Mucosa of stomach (tissue), 1 donor: Measurements from ENCODE around the gene DGUOK.

Experiments used
- H3K27me3 ChIP-seq: one replicate; pipeline ENCODE4 v1.7.0; 2013; ENCODE audit warnings: mild to moderate bottlenecking, low read length; ENCODE audit not compliant: control insufficient read depth, insufficient read depth
- H3K36me3 ChIP-seq: one replicate; pipeline ENCODE4 v1.7.0; 2013; ENCODE audit warnings: low read length; ENCODE audit not compliant: control insufficient read depth, insufficient read depth
- H3K4me1 ChIP-seq: one replicate; pipeline ENCODE4 v1.7.0; 2013; ENCODE audit warnings: mild to moderate bottlenecking, low read length; ENCODE audit not compliant: control insufficient read depth, insufficient read depth
- H3K4me3 ChIP-seq: one replicate; pipeline ENCODE4 v1.7.0; 2013; ENCODE audit warnings: low read length
- H3K9ac ChIP-seq: one replicate; pipeline ENCODE4 v1.7.0; 2013; ENCODE audit warnings: mild to moderate bottlenecking, low read length, moderate library complexity
- H3K9me3 ChIP-seq: one replicate; pipeline ENCODE4 v1.7.0; 2013; ENCODE audit warnings: mild to moderate bottlenecking, low read length, moderate library complexity; ENCODE audit not compliant: control insufficient read depth
- donor health status: Pancreatic carcinoma.

DGUOK gene

GRCh38 chr2:73982140-73982617 lies 55.5 kb downstream of the DGUOK start:
- Histone ChIP-seq H3K9me3 (no peaks in the 10 kb centered on the region), H3K9ac (no peak overlapping the region), H3K36me3 (no peaks in the 10 kb centered on the region), H3K4me3 (no peak overlapping the region), H3K4me1 (peaks cover 52% of the 10 kb centered on the region), H3K27me3 (no peaks in the 10 kb centered on the region)

- Histone ChIP-seq H3K4me3 (peak overlapping the region; percentile 52), H3K9me3 (no peaks in the 10 kb centered on the region), H3K36me3 (no peaks in the 10 kb centered on the region), H3K27me3 (no peaks in the 10 kb centered on the region), H3K9ac (peak overlapping the region; percentile 94), H3K4me1 (peaks cover 66% of the 10 kb centered on the region)
These were observed 56.9 kb downstream of the DGUOK start for GRCh38 chr2:73983322-73984202.

- H3K36me3 ChIP-seq, result no peaks in the 10 kb centered on the region
- H3K9ac ChIP-seq, result peak within 1 kb of the TSS; percentile 94
- H3K4me3 ChIP-seq, result peak within 1 kb of the TSS; percentile 52
- H3K4me1 ChIP-seq, result peaks cover 71% of the 10 kb centered on the region
- H3K9me3 ChIP-seq, result no peaks in the 10 kb centered on the region
- H3K27me3 ChIP-seq, result no peaks in the 10 kb centered on the region
These were observed 57.7 kb downstream of the DGUOK start, which contains the start of gene TET3 for GRCh38 chr2:73984203-73984921. Gene TET3, plus strand, starts transcription at chr2:73984910. Its CDS starts 1,494 bp downstream, at chr2:73986404.

GRCh38 chr2:73984922-73985307 lies 58.2 kb downstream of the DGUOK start:
- Histone ChIP-seq H3K4me3 (no peak overlapping the region), H3K36me3 (no peaks in the 10 kb centered on the region), H3K9me3 (no peaks in the 10 kb centered on the region), H3K4me1 (peaks cover 67% of the 10 kb centered on the region), H3K9ac (no peak overlapping the region), H3K27me3 (no peaks in the 10 kb centered on the region)

- peak overlapping the region; percentile 76 for H3K9ac ChIP-seq
- no peaks in the 10 kb centered on the region for H3K27me3 ChIP-seq
- H3K4me3 ChIP-seq, result peak overlapping the region; percentile 20
- no peaks in the 10 kb centered on the region for H3K9me3 ChIP-seq
- peaks cover 61% of the 10 kb centered on the region for H3K4me1 ChIP-seq
- no peaks in the 10 kb centered on the region for H3K36me3 ChIP-seq
These were observed 58.8 kb downstream of the DGUOK start for GRCh38 chr2:73985308-73986084.

- Histone ChIP-seq H3K4me3 (peak overlapping the region; percentile 20), H3K4me1 (peaks cover 54% of the 10 kb centered on the region), H3K27me3 (no peaks in the 10 kb centered on the region), H3K36me3 (no peaks in the 10 kb centered on the region), H3K9ac (peak overlapping the region; percentile 76), H3K9me3 (no peaks in the 10 kb centered on the region)
These were observed 59.5 kb downstream of the DGUOK start for GRCh38 chr2:73986085-73986681.

GRCh38 chr2:73987109-73987947 lies 60.6 kb downstream of the DGUOK start:
- peak overlapping the region; percentile 9 for H3K4me3 ChIP-seq
- peak overlapping the region; percentile 59 for H3K9ac ChIP-seq
- no peaks in the 10 kb centered on the region for H3K27me3 ChIP-seq
- H3K36me3 ChIP-seq, result no peaks in the 10 kb centered on the region
- no peaks in the 10 kb centered on the region for H3K9me3 ChIP-seq
- peaks cover 43% of the 10 kb centered on the region for H3K4me1 ChIP-seq

- Histone ChIP-seq H3K9ac (peak overlapping the region; percentile 59), H3K4me1 (peaks cover 36% of the 10 kb centered on the region), H3K27me3 (no peaks in the 10 kb centered on the region)
These were observed 61.4 kb downstream of the DGUOK start for GRCh38 chr2:73987948-73988700.

GRCh38 chr2:73989972-73990371 lies 63.3 kb downstream of the DGUOK start:
- H3K4me3 ChIP-seq, result no peak overlapping the region
- H3K9ac ChIP-seq, result no peak overlapping the region
- H3K27me3 ChIP-seq, result no peaks in the 10 kb centered on the region
- H3K36me3 ChIP-seq, result no peaks in the 10 kb centered on the region
- H3K9me3 ChIP-seq, result no peaks in the 10 kb centered on the region
- peaks cover 36% of the 10 kb centered on the region for H3K4me1 ChIP-seq

More at GRCh38 chr2:73987948-73988700, 61.4 kb downstream of the DGUOK start:
- H3K9me3 ChIP-seq, result no peaks in the 10 kb centered on the region
- H3K4me3 ChIP-seq, result peak overlapping the region; percentile 9
- H3K36me3 ChIP-seq, result no peaks in the 10 kb centered on the region

GRCh38 chr2:73990531-73990930 lies 63.9 kb downstream of the DGUOK start:
- no peaks in the 10 kb centered on the region for H3K36me3 ChIP-seq
- no peak overlapping the region for H3K4me3 ChIP-seq
- H3K27me3 ChIP-seq, result no peaks in the 10 kb centered on the region
- no peaks in the 10 kb centered on the region for H3K9me3 ChIP-seq
- H3K4me1 ChIP-seq, result peaks cover 36% of the 10 kb centered on the region
- no peak overlapping the region for H3K9ac ChIP-seq
